ENCODE data around the gene MUTYH. TPM values are rescaled to one million over a fixed set of nuclear protein-coding genes. Genes with fewer than 3 reads are reported as not detected.

Gene MUTYH
- total and polyA plus RNA-seq, 2 experiments from 2014 or later = 23.5 to 29.6 TPM

- Histone ChIP-seq H4K20me1 (ENCODE audit: insufficient read depth, poor library complexity, severe bottlenecking) (no peaks in the 10 kb centered on the region), H3K27ac (no peak overlapping the region), H3K79me2 (no peaks in the 10 kb centered on the region), H3K4me3 (no peak overlapping the region), H3K9me3 (ENCODE audit: low read depth) (no peaks in the 10 kb centered on the region), H3K27me3 (no peaks in the 10 kb centered on the region), H2AFZ (no peak overlapping the region), H3K4me1 (ENCODE audit: insufficient read depth) (no peaks in the 10 kb centered on the region), H3K9me2 (replicated peaks; ENCODE audit: insufficient read depth) (no peaks in the 10 kb centered on the region), H3K36me3 (replicated peaks; ENCODE audit: insufficient read depth, low read depth) (no peaks in the 10 kb centered on the region), H3K4me2 (no peak overlapping the region)
- WGBS (ENCODE audit: low lambda C conversion rate, missing lambda C conversion rate) = 94% methylated on average over 4 of the region's 4 CpGs
- no peak for TF ChIP-seq EZH2 (IDR thresholded peaks at IDR 0.05; ENCODE audit: borderline replicate concordance)
- no peak for TF ChIP-seq EZH2phosphoT487 (IDR thresholded peaks at IDR 0.05; ENCODE audit: low read depth, severe bottlenecking, unreplicated experiment)
- TF ChIP-seq CTCF (IDR thresholded peaks at IDR 0.05; ENCODE audit: poor library complexity) = no peak
- DNase-seq (ENCODE audit: low spot score) = no peak
These were observed 14.6 kb upstream of the MUTYH start for GRCh38 chr1:45354838-45355237.

- H3K9me3 ChIP-seq (ENCODE audit: low read depth) = no peaks in the 10 kb centered on the region
- no peak overlapping the region for H3K4me2 ChIP-seq
- no peak for DNase-seq (ENCODE audit: low spot score)
- no peak overlapping the region for H3K4me3 ChIP-seq
- no peak for TF ChIP-seq EZH2phosphoT487 (IDR thresholded peaks at IDR 0.05; ENCODE audit: low read depth, severe bottlenecking, unreplicated experiment)
- no peak for TF ChIP-seq EZH2 (IDR thresholded peaks at IDR 0.05; ENCODE audit: borderline replicate concordance)
- no peak for TF ChIP-seq CTCF (IDR thresholded peaks at IDR 0.05; ENCODE audit: poor library complexity)
- H3K9me2 ChIP-seq (replicated peaks; ENCODE audit: insufficient read depth) = no peaks in the 10 kb centered on the region
- no peak overlapping the region for H2AFZ ChIP-seq
- H4K20me1 ChIP-seq (ENCODE audit: insufficient read depth, poor library complexity, severe bottlenecking) = no peaks in the 10 kb centered on the region
- no peaks in the 10 kb centered on the region for H3K27me3 ChIP-seq
- peaks cover 4% of the 10 kb centered on the region for H3K4me1 ChIP-seq (ENCODE audit: insufficient read depth)
- H3K79me2 ChIP-seq = no peaks in the 10 kb centered on the region
- WGBS (ENCODE audit: low lambda C conversion rate, missing lambda C conversion rate) = 93% methylated on average over 2 of the region's 2 CpGs
- H3K36me3 ChIP-seq (replicated peaks; ENCODE audit: insufficient read depth, low read depth) = no peaks in the 10 kb centered on the region
- no peak overlapping the region for H3K27ac ChIP-seq
These were observed 13.4 kb upstream of the MUTYH start for GRCh38 chr1:45353685-45354084.

- TF ChIP-seq CTCF (IDR thresholded peaks at IDR 0.05; ENCODE audit: poor library complexity) (no peak), EZH2 (IDR thresholded peaks at IDR 0.05; ENCODE audit: borderline replicate concordance) (no peak), EZH2phosphoT487 (IDR thresholded peaks at IDR 0.05; ENCODE audit: low read depth, severe bottlenecking, unreplicated experiment) (no peak)
- Histone ChIP-seq H3K4me1 (ENCODE audit: insufficient read depth) (peaks cover 12% of the 10 kb centered on the region), H3K27ac (no peak overlapping the region), H3K9me2 (replicated peaks; ENCODE audit: insufficient read depth) (no peaks in the 10 kb centered on the region), H4K20me1 (ENCODE audit: insufficient read depth, poor library complexity, severe bottlenecking) (no peaks in the 10 kb centered on the region), H3K27me3 (no peaks in the 10 kb centered on the region), H3K79me2 (no peaks in the 10 kb centered on the region), H3K4me2 (no peak overlapping the region), H2AFZ (no peak overlapping the region), H3K9me3 (ENCODE audit: low read depth) (no peaks in the 10 kb centered on the region), H3K36me3 (replicated peaks; ENCODE audit: insufficient read depth, low read depth) (no peaks in the 10 kb centered on the region), H3K4me3 (no peak overlapping the region)
- WGBS (ENCODE audit: low lambda C conversion rate, missing lambda C conversion rate) = 86% methylated on average over 5 of the region's 5 CpGs
- no peak for DNase-seq (ENCODE audit: low spot score)
These were observed 11.3 kb upstream of the MUTYH start for GRCh38 chr1:45351508-45351907.
